NB4 (cell line): ENCODE results near the gene TSSK2.

ENCODE experiments used
- CTCF ChIP-seq: IDR thresholded peaks from one replicate; pipeline ENCODE4 v1.5.1; 2012; ENCODE audit warnings: low read depth, low read length
- MYC ChIP-seq: IDR thresholded peaks from 2 replicates; pipeline ENCODE4 v1.6.1; 2011; ENCODE audit warnings: low read depth, low read length
- POLR2A ChIP-seq: IDR thresholded peaks from 2 replicates; pipeline ENCODE4 v1.6.1; 2011; ENCODE audit warnings: mild to moderate bottlenecking; ENCODE audit not compliant: insufficient read length; ENCODE audit errors: extremely low read depth

GRCh38 chr22:19092725-19093124 lies 38.4 kb upstream of the TSSK2 start:
- no peak for TF ChIP-seq POLR2A
- TF ChIP-seq MYC, result no peak
- no peak for TF ChIP-seq CTCF
